ENCODE measurements around the gene SH3PXD2A. TPM values are rescaled to one million over a fixed set of nuclear protein-coding genes. Genes with fewer than 3 reads are reported as not detected.

Gene SH3PXD2A
- total and polyA plus RNA-seq, 9 of the 15 experiments (the other 6 are each of a cell fraction or from before 2014, with no cell fraction given), result 0.41 to 9.3 (median 2.5) TPM

DNA sequence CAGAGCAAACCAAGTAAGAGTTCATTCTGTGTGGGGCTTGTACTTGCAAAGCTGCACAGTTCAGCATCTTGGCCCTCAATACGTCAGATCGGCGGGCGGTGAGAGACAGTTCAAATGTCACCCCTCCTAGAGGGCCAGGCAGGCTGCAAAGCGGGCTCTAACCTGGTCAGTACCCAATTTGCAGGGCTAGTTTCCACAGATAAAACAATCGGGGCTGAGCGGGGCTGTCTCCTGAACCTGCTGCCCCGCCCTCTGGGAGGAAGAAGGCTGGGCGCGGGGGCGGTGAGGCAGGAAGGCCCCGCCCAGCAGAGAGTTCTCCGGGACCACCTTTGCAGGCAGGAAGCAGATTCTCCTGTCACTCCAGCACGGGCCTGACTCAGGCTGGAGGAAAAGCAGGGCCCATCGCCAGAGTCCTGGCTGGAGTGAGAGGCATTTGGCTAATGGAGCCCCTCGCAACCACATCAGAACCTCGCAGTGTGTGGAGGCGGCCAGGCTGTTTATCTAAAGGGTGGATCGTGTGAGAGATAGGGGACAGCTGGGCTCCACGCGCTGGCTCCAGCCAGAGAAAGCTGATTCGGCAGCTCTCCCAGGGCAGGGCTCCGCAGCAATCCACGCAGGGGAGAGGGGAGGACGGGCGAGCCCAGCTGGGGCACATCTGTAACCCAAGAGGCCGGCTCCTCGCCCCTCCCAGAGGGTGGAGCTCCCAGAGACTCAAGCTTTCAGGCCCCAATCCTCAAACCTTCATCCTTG is 83.1 kb downstream of the SH3PXD2A start (continued):
- no peak for TF ChIP-seq ARID4B (CRISPR knock-in tag; IDR thresholded peaks at IDR 0.05)
- no peak for TF ChIP-seq MCM7 (IDR thresholded peaks at IDR 0.05)
- TF ChIP-seq ZNF408 (CRISPR knock-in tag; IDR thresholded peaks at IDR 0.05; ENCODE audit: low read depth), result no peak
- TF ChIP-seq ZNF551 (CRISPR knock-in tag; IDR thresholded peaks at IDR 0.05), result no peak
- no peak for TF ChIP-seq MAFK (IDR thresholded peaks at IDR 0.05; ENCODE audit: low read length)
- TF ChIP-seq BACH1 (tag; IDR thresholded peaks at IDR 0.05), result no peak
- no peak for TF ChIP-seq RBBP5 (IDR thresholded peaks at IDR 0.05; ENCODE audit: borderline replicate concordance, insufficient read depth, low read length, poor library complexity, severe bottlenecking)
- TF ChIP-seq ZNF592 (IDR thresholded peaks at IDR 0.05), result no peak
- peak; percentile 52; the same call in 1 of the 2 replicates for TF ChIP-seq POLR2AphosphoS5 (IDR thresholded peaks at IDR 0.05; ENCODE audit: control insufficient read depth, insufficient read depth, low read depth, low read length)
- TF ChIP-seq ZNF134 (CRISPR knock-in tag; conservative IDR thresholded peaks at IDR 0.05), result no peak
- TF ChIP-seq DMBX1 (CRISPR knock-in tag; IDR thresholded peaks at IDR 0.05; ENCODE audit: borderline replicate concordance), result no peak
- TF ChIP-seq, protein P1, sequence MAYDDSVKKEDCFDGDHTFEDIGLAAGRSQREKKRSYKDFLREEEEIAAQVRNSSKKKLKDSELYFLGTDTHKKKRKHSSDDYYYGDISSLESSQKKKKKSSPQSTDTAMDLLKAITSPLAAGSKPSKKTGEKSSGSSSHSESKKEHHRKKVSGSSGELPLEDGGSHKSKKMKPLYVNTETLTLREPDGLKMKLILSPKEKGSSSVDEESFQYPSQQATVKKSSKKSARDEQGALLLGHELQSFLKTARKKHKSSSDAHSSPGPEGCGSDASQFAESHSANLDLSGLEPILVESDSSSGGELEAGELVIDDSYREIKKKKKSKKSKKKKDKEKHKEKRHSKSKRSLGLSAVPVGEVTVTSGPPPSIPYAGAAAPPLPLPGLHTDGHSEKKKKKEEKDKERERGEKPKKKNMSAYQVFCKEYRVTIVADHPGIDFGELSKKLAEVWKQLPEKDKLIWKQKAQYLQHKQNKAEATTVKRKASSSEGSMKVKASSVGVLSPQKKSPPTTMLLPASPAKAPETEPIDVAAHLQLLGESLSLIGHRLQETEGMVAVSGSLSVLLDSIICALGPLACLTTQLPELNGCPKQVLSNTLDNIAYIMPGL (CRISPR knock-in tag; IDR thresholded peaks at IDR 0.05), result no peak
- TF ChIP-seq NCOA1 (IDR thresholded peaks at IDR 0.05; ENCODE audit: low read depth), result no peak
- TF ChIP-seq SREBF2 (CRISPR knock-in tag; IDR thresholded peaks at IDR 0.05), result no peak
- no peak for TF ChIP-seq NFIX (CRISPR knock-in tag; IDR thresholded peaks at IDR 0.05; ENCODE audit: low read depth)
- TF ChIP-seq ZNF785 (CRISPR knock-in tag; IDR thresholded peaks at IDR 0.05), result no peak

All from K562 (cell line).